Measurements from ENCODE around the gene CHCHD3.

GRCh38 chr7:132935608-132936007 is 146.3 kb downstream of the CHCHD3 start:
- TF ChIP-seq, protein P1, sequence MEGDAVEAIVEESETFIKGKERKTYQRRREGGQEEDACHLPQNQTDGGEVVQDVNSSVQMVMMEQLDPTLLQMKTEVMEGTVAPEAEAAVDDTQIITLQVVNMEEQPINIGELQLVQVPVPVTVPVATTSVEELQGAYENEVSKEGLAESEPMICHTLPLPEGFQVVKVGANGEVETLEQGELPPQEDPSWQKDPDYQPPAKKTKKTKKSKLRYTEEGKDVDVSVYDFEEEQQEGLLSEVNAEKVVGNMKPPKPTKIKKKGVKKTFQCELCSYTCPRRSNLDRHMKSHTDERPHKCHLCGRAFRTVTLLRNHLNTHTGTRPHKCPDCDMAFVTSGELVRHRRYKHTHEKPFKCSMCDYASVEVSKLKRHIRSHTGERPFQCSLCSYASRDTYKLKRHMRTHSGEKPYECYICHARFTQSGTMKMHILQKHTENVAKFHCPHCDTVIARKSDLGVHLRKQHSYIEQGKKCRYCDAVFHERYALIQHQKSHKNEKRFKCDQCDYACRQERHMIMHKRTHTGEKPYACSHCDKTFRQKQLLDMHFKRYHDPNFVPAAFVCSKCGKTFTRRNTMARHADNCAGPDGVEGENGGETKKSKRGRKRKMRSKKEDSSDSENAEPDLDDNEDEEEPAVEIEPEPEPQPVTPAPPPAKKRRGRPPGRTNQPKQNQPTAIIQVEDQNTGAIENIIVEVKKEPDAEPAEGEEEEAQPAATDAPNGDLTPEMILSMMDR (IDR thresholded peaks at IDR 0.05), result no peak
- no peak for TF ChIP-seq POLR2A (IDR thresholded peaks at IDR 0.05)
